Measurements from ENCODE around the gene THSD7B.

DNA sequence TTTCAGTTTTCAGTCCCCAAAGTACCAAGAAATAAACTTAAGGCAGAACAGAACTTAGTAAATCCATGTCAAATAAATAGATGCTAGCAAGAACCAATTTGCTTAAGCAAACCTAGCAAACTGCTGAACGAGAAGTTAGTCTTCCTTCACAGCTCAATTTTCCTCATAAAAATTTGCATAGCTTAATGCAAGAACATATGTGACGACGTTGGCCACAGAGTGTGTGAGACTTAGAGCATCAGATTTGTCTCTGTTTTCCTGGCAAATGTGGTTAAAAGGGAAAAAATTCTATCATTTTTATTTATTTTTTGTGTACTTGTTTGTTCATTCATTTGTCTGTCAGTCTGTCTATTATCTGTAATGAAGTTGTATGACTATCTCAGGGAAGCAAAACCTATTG, 485.7 kb downstream of the THSD7B start:
- TF ChIP-seq SUZ12 (IDR thresholded peaks at IDR 0.05; ENCODE audit: extremely low read depth, insufficient read depth, insufficient read length) (no peak), ZNF274 (IDR thresholded peaks at IDR 0.05; ENCODE audit: low read depth, low read length) (no peak)
